Erythroblast (primary cell): ENCODE data around the gene SLC1A4.

ENCODE experiments used
- GATA1 ChIP-seq: IDR thresholded peaks from 2 replicates; pipeline ENCODE4 v1.6.1; 2011; ENCODE audit warnings: low read depth, mild to moderate bottlenecking, control low read depth, low read length, moderate library complexity
- POLR2A ChIP-seq: IDR thresholded peaks from 2 replicates; pipeline ENCODE4 v1.6.1; 2011; ENCODE audit warnings: mild to moderate bottlenecking, low read length

GRCh38 chr2:64951306-64951953 is 37.8 kb upstream of the SLC1A4 start:
- TF ChIP-seq POLR2A (no peak), GATA1 (no peak)
